GM12875 (cell line): ENCODE measurements around the gene EEF1AKMT1.
"Not testable (repeated sequence)": the region's sequence is repeated elsewhere in the genome, so short reads cannot be mapped to it uniquely, and the experiment has no call there.

ENCODE experiments used
- H3K4me3 ChIP-seq: one replicate; pipeline ENCODE4 v1.5.1; 2011; ENCODE audit warnings: low read depth, low read length, control low read depth
- CTCF ChIP-seq: IDR thresholded peaks from 2 replicates; pipeline ENCODE4 v1.5.1; 2011; ENCODE audit warnings: low read depth, mild to moderate bottlenecking, control low read depth, inconsistent platforms, low read length, moderate library complexity, borderline replicate concordance; ENCODE audit not compliant: insufficient read depth

Gene EEF1AKMT1

GRCh38 chr13:20684041-20684440 lies 89.7 kb downstream of the EEF1AKMT1 start:
- TF ChIP-seq CTCF, result no peak
- H3K4me3 ChIP-seq, result no peak overlapping the region

GRCh38 chr13:20682061-20682460 lies 91.7 kb downstream of the EEF1AKMT1 start:
- H3K4me3 ChIP-seq, result no peak overlapping the region
- no peak for TF ChIP-seq CTCF

- H3K4me3 ChIP-seq, result not testable (repeated sequence)
Observed at GRCh38 chr13:20681481-20681880, 92.3 kb downstream of the EEF1AKMT1 start.

GRCh38 chr13:20680416-20681080 lies 93.2 kb downstream of the EEF1AKMT1 start:
- no peak for TF ChIP-seq CTCF
- H3K4me3 ChIP-seq, result no peak overlapping the region

- TF ChIP-seq CTCF, result no peak
- no peak overlapping the region for H3K4me3 ChIP-seq
Observed at GRCh38 chr13:20679879-20680278, 93.9 kb downstream of the EEF1AKMT1 start.
